Natural killer cell treated with Interleukin-12 subunit alpha and Interleukin-12 subunit beta and Interleukin-15 and Interleukin-18, amount 100 ng/mL, for 72 hours (primary cell): ENCODE results near the gene ZNHIT3. TPM values are rescaled to one million over a fixed set of nuclear protein-coding genes. Genes with fewer than 3 reads are reported as not detected.

ENCODE experiments used
- ATAC-seq, 2 donors: fragments of 150-1000 bp; cut with Tn5 transposase in 1 of 2; sonication (Bioruptor Pico), chemical (Tn5 transposase) in 1 of 2; 2 replicates each; pipeline ENCODE4 v1.10.0; 2021
- DNase-seq: peaks from one replicate; pipeline ENCODE4 v3.0.0; 2022; ENCODE audit warnings: low spot score
- H3K27ac Mint-ChIP-seq, 2 donors: 1 replicate in 1 of 2; 2 replicates in 1 of 2; pipeline ENCODE4 v1.8.0; 2022; ENCODE audit warnings: mixed read lengths in 2 of 2, mild to moderate bottlenecking in 1 of 2, moderate library complexity in 1 of 2
- H3K27me3 Mint-ChIP-seq, 2 donors: 1 replicate in 1 of 2; 2 replicates in 1 of 2; pipeline ENCODE4 v1.8.0; 2022; ENCODE audit warnings: mixed read lengths in 2 of 2
- H3K36me3 Mint-ChIP-seq: one replicate; pipeline ENCODE4 v1.8.0; 2022; ENCODE audit warnings: mixed read lengths
- H3K4me1 Mint-ChIP-seq, 2 donors: 1 replicate in 1 of 2; 2 replicates in 1 of 2; pipeline ENCODE4 v1.8.0; 2022; ENCODE audit warnings: low read depth in 2 of 2, mixed read lengths in 2 of 2, mild to moderate bottlenecking in 1 of 2
- H3K4me3 Mint-ChIP-seq: one replicate; pipeline ENCODE4 v1.8.0; 2022; ENCODE audit warnings: mixed read lengths
- H3K9me3 Mint-ChIP-seq: 2 replicates; pipeline ENCODE4 v1.8.0; 2022; ENCODE audit warnings: mixed read lengths
- total RNA-seq, 2 donors: library from RNA; stranded (reverse); gene quantifications; one replicate each; pipeline ENCODE4 v1.2.3, GENCODE V29; 2022

ZNHIT3 gene
- total RNA-seq, 2 donors from 2014 or later, result 36.8 to 38.1 TPM

DNA sequence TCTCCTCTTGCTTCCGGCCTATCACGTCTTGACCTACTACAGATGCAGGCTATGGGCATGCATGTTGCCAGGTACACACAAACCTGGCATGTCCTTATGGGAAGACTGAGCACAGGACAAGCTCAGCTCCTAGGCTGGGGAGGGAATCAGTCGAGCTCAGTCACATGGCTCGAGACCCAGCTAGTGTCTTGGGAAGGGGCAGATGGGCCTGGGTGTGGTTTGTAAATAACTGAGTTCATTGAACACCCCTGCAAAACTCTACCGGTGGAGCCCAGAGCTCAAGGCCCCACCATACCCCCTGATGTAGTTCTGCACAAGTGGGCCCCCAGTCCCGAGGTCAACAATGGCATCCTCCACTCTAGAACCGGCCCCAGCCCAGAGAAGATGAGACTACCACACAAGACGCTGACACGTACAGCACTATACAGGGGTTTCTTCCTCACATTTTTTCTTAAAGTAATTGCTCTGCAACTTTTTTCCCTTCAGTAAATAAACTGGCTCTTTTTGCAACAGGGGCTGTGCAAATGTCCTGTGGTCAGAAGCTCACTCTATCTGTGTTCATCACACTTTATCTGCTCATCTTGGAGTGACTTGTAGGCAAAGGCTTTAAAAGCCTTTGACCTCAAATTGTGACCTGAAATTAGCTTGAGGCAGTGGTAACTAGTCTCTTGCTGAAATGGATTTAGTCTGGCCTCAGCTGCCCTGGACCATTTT, 22.9 kb downstream of the ZNHIT3 start:
- Mint-ChIP-seq H3K9me3 (no peaks in the 10 kb centered on the region), H3K36me3 (peaks cover 5% of the 10 kb centered on the region), H3K4me3 (no peak overlapping the region), H3K27ac (no peak overlapping the region), H3K27me3 (no peaks in the 10 kb centered on the region), H3K4me1 (no peaks in the 10 kb centered on the region)
- DNase-seq (no peak), ATAC-seq (no peak)

DNA sequence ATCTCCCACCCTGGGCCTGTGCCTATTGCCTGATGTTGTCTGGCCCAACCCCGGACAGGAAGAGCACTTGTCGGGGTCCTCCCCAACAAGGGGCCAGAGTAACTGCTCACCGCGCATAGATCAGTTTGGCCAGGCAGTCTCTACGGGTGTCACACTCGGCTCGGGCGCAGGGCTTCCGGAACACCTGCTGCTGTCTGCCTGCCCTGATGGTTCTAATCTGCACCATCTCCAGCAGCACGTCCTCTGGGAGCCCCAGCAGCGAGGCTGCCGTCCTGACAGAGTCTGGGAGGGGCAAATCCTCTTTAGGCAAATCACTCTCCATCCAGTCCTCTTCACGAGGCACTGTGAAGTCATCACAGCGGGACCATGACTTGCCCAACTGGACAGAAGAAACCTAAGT, 24.2 kb downstream of the ZNHIT3 start:
- Mint-ChIP-seq H3K27me3 (no peaks in the 10 kb centered on the region), H3K27ac (no peak overlapping the region), H3K36me3 (peaks cover 3% of the 10 kb centered on the region), H3K4me3 (no peak overlapping the region), H3K4me1 (peaks cover 0 to 1% of the 10 kb centered on the region in 2 donors), H3K9me3 (no peaks in the 10 kb centered on the region)
- no peak for DNase-seq
- no peak for ATAC-seq

DNA sequence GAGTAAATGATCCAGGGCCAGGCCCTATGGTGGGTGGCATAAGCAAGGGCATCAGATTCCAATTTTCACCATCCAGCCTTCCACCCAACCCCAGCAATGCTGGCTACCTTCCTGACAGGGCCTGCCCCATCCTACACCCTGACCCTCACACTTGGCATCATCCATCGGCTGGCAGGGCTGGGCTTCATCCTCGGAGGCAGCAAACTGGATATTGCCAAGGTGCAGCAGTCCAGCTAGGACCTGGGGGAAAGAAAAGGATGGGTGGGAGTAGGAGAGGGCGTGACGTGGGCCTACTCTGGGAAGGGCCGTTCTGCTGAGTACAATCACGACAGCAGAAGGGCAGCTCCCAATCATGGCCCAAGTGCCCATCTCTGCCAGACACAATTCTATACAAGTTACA, 24.7 kb downstream of the ZNHIT3 start:
- Mint-ChIP-seq H3K36me3 (no peaks in the 10 kb centered on the region), H3K4me3 (no peak overlapping the region), H3K27me3 (no peaks in the 10 kb centered on the region), H3K4me1 (peaks cover 0 to 2% of the 10 kb centered on the region in 2 donors), H3K27ac (no peak overlapping the region), H3K9me3 (no peaks in the 10 kb centered on the region)
- no peak for DNase-seq
- ATAC-seq, result no peak

DNA sequence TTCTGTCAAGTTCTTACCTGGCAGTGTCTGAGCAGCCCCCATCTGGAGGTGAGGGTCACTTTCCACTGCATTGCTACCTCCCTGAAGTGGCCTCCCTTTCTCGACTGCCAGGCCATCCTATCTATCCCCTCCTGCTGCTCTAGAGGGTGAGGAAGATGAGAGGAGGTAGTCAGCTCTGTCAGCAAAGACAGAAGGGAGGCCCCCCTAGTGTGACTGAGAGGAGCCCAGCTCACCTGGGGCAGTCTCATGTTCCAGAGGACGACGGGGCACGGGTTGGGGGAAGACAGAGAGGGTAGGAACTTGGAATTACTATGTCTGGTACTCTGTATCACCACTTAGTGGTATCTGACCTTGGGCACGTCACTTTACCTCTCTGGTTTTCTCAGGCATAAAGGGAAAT, 26.2 kb downstream of the ZNHIT3 start:
- H3K36me3 Mint-ChIP-seq, result no peaks in the 10 kb centered on the region
- ATAC-seq (no peak), DNase-seq (no peak)
- no peaks in the 10 kb centered on the region for H3K9me3 Mint-ChIP-seq
- no peaks in the 10 kb centered on the region for H3K27me3 Mint-ChIP-seq
- H3K4me1 Mint-ChIP-seq, result peaks cover 0 to 2% of the 10 kb centered on the region in 2 donors
- H3K27ac Mint-ChIP-seq, result no peak overlapping the region
- H3K4me3 Mint-ChIP-seq, result no peak overlapping the region

DNA sequence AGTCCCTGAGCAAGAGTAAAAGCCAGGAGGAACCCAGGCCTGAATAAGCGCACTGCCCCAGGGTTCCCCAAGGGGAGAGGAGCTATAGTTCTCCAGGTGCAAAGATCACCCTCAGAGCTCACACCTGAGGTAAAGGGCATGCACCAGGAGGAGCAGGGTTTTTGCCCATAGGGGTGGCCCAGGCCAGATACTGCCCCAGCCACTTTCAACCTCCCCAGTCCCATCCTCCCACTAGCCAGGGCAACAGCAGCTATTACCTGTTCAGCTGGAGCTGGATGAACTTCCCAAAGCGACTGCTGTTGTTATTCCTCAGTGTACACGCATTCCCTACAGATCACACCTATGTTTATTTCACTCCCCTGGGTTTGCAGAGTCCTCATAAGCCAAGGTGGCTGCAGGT, 28.4 kb downstream of the ZNHIT3 start:
- H3K4me1 Mint-ChIP-seq, result peaks cover 0 to 2% of the 10 kb centered on the region in 2 donors
- H3K9me3 Mint-ChIP-seq, result no peaks in the 10 kb centered on the region
- H3K36me3 Mint-ChIP-seq, result peaks cover 7% of the 10 kb centered on the region
- H3K4me3 Mint-ChIP-seq, result no peak overlapping the region
- ATAC-seq (no peak), DNase-seq (no peak)
- H3K27ac Mint-ChIP-seq, result no peak overlapping the region
- H3K27me3 Mint-ChIP-seq, result no peaks in the 10 kb centered on the region

DNA sequence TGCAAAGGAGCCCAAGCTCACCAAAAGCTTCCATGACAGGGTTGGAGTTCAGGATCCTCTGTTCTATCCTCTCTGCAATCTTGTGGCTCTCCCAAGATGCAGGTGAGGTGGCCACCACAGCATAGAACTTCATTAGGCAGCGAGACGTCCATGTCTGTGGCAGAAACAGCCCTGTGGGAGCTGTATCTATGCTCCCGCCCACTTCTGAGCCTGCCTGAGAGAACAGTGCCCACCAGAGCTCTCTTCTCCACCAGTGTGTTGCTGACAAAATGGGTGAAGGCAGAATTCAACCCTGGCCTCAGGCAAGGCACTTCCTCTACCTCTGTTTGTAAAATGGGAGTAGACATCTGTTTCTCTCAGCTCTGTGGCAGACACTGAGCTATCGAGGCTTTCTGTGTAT, 29.4 kb downstream of the ZNHIT3 start:
- Mint-ChIP-seq H3K27ac (no peak overlapping the region), H3K4me1 (peaks cover 0 to 2% of the 10 kb centered on the region in 2 donors)

DNA sequence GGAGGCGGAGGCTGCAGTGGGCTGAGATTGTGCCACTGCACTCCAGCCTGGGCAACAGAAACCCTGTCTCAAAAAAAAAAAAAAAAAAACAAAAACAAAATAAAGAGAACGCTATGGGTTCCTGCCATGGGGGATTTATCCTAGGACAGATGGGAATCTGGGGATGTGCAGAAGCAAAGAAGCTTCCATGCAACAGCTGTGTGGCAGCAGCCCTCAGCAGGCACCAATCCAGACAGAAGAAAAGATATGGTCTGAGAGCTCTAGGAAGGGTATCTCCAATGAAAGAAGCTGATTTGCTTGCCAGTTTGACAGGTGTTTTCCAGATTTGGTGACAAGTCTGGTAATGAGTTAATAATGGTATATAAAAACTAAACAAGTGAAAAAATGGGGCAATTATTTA, 36.6 kb downstream of the ZNHIT3 start:
- DNase-seq, result no peak

More for the DNA sequence above, 29.4 kb downstream of the ZNHIT3 start:
- H3K27me3 Mint-ChIP-seq, result no peaks in the 10 kb centered on the region
- peaks cover 16% of the 10 kb centered on the region for H3K36me3 Mint-ChIP-seq
- DNase-seq (no peak), ATAC-seq (no peak)
- H3K9me3 Mint-ChIP-seq, result no peaks in the 10 kb centered on the region
- H3K4me3 Mint-ChIP-seq, result no peak overlapping the region

DNA sequence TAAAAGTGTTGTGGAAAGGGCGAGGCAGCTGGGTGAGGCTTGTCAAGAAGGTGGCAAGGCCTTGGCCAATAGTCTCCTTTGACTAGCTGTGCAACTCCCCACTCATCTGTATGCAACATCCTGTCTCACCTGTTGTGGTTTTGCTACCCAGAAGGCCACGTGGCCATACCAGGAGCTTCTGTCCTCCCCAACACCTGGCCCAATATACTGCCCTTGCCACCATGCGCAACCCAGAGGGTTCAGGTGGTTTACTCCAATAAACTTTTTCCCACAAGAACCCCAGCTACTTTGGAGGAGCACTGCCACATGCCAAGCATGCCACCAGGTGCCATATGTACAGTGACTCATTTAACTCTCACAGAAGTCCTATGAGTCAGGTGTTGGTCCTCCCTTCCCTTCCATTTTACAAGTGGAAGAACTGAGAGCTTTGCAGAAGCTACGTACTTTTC, 38.0 kb downstream of the ZNHIT3 start:
- no peak for DNase-seq
- no peaks in the 10 kb centered on the region for H3K9me3 Mint-ChIP-seq
- peaks cover 3 to 6% of the 10 kb centered on the region in 2 donors for H3K4me1 Mint-ChIP-seq
- no peak overlapping the region for H3K27ac Mint-ChIP-seq
- ATAC-seq, result no peak
- H3K27me3 Mint-ChIP-seq, result no peaks in the 10 kb centered on the region
- no peak overlapping the region for H3K4me3 Mint-ChIP-seq
- H3K36me3 Mint-ChIP-seq, result peaks cover 28% of the 10 kb centered on the region

More for the DNA sequence above, 36.6 kb downstream of the ZNHIT3 start:
- Mint-ChIP-seq H3K36me3 (peaks cover 31% of the 10 kb centered on the region), H3K4me1 (peaks cover 0 to 3% of the 10 kb centered on the region in 2 donors), H3K4me3 (no peak overlapping the region), H3K27me3 (no peaks in the 10 kb centered on the region), H3K9me3 (no peaks in the 10 kb centered on the region), H3K27ac (no peak overlapping the region)
- no peak for ATAC-seq

DNA sequence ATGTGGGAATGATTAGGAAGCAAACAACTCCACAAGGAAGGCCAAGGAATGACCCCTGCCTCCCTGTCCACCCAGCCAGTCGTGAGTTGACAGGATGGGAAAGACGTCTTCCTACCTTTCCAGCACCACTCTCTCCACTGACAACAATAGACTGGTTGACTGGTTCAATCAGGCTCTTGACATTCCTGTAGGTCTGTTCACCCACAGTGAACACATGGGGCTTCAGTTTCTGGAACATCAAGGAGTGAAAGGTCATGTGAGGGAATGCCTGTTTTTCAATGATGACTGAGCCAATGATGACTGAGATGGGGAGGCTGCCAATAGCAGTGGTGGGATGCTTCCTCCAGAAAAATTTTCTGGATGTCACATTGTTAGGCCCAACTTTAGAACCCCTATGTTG, 38.6 kb downstream of the ZNHIT3 start:
- H3K9me3 Mint-ChIP-seq, result no peaks in the 10 kb centered on the region
- H3K4me3 Mint-ChIP-seq, result no peak overlapping the region
- DNase-seq, result no peak
- no peak for ATAC-seq
- H3K4me1 Mint-ChIP-seq, result peaks cover 4 to 6% of the 10 kb centered on the region in 2 donors
- H3K27ac Mint-ChIP-seq, result peak overlapping the region in 1 of 2 donors; percentile 33
- no peaks in the 10 kb centered on the region for H3K27me3 Mint-ChIP-seq
- H3K36me3 Mint-ChIP-seq, result peaks cover 22% of the 10 kb centered on the region

DNA sequence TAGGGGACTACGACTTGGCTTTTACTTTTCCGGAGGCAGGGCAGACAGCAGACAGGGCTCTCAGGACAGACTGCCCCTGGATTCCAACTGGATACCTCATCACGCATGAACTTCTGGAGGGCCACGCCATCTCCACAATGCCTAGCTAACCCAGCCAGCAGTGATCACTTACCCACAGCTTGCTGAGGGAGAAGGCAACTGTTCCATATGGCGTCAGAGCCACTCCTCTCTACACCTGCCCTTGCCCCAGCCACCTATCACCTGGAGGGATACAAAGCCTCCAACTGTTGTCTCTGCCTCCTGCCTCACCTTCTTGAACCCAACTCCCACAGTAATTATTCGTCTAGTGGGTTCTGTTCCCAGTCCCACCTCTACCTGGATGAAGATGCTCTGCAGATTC, 39.4 kb downstream of the ZNHIT3 start:
- Mint-ChIP-seq H3K27ac (peak overlapping the region in 1 of 2 donors; percentile 33), H3K9me3 (no peaks in the 10 kb centered on the region)
- no peak for DNase-seq

DNA sequence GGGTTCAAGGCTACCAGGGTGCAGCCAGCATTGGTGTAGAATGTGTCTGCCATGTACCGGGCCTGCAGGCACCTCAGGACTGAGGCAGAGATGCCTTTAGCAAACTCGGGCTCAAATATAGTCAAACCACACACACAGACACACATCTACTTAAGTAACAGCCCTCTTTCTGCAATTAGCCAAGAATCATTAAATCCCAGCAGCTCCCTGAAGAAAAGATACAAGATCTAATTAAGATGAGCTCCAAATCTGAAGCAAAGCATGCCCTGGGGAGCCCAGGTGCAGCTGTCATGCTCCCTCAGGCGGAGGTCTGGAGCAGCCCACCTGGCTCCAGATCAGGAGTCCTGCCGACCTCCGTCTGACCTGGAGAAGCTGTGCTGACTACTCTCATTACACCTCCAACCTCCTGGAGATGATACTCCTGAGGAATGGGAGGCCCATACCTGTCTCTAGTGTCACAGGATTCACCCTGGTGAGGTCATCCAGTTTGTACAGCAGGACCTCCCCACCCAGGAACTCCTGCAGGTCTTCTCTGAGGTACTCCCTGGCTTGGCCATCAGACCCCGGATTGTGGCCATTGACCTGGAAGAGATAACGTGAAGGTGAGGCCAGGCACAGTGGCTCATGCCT, 41.3 kb downstream of the ZNHIT3 start:
- Mint-ChIP-seq H3K27me3 (no peaks in the 10 kb centered on the region), H3K4me3 (no peak overlapping the region), H3K4me1 (peaks cover 12 to 13% of the 10 kb centered on the region in 2 donors), H3K36me3 (peaks cover 14% of the 10 kb centered on the region), H3K27ac (no peak overlapping the region), H3K9me3 (no peaks in the 10 kb centered on the region)
- no peak for DNase-seq
- no peak for ATAC-seq

More for the DNA sequence above, 39.4 kb downstream of the ZNHIT3 start:
- Mint-ChIP-seq H3K4me3 (no peak overlapping the region), H3K4me1 (peaks cover 4 to 6% of the 10 kb centered on the region in 2 donors), H3K27me3 (no peaks in the 10 kb centered on the region), H3K36me3 (peaks cover 14% of the 10 kb centered on the region)
- ATAC-seq, result no peak

DNA sequence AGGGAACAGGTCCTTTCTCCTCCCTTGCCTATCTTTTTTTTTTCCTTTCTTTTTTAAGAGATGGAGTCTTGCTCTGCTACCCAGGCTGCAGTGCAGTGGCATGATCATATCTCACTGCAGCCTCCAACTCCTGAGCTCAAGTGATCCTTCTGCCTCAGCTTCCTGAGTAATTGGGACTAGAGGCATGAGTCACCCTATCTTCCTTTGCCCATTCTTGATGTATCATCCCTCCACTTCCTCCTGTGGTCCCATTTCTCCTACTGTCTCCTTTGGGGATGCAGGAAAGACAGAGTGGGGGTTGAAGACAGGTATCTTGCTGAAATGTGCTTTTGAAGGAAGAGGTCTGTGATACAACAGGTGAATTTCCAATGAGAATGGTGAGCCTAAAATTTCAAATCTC, 42.6 kb downstream of the ZNHIT3 start:
- no peaks in the 10 kb centered on the region for H3K27me3 Mint-ChIP-seq
- H3K4me1 Mint-ChIP-seq, result peaks cover 23 to 24% of the 10 kb centered on the region in 2 donors
- no peak overlapping the region for H3K27ac Mint-ChIP-seq
- no peak overlapping the region for H3K4me3 Mint-ChIP-seq
- DNase-seq (no peak), ATAC-seq (no peak)
- no peaks in the 10 kb centered on the region for H3K9me3 Mint-ChIP-seq
- peaks cover 18% of the 10 kb centered on the region for H3K36me3 Mint-ChIP-seq

DNA sequence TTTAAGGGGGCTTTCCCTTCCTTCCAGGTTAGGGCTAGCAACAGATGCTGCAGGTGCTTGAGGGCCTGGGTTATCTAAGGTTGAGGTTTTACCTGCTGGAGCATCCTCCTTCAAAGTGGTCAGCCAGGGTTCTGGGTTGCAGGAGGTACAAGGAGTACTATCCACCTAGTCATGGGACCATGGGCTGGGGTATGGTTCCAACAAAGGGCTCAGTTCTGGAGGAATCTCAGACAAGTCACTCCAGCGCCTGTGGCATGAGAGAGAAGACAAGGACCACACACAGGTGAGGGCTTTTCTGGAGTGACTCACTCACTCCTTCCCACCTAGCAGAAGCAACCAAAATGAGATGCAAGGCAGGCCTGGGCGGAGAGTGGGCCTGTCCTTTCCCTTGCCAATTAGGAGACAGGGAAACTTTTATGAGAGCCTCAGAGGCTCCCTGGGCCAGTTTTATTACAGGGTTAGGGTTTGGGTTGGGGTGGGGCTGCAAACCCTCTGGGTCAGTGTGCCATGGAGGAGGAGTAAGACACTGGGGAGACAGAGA, 46.0 kb downstream of the ZNHIT3 start:
- no peaks in the 10 kb centered on the region for H3K27me3 Mint-ChIP-seq
- peak overlapping the region; percentile 10 to 93 for H3K27ac Mint-ChIP-seq
- ATAC-seq (no peak), DNase-seq (no peak)
- H3K4me1 Mint-ChIP-seq, result peaks cover 24 to 33% of the 10 kb centered on the region in 2 donors
- peak overlapping the region; percentile 3 for H3K4me3 Mint-ChIP-seq
- H3K36me3 Mint-ChIP-seq, result peaks cover 4% of the 10 kb centered on the region
- no peaks in the 10 kb centered on the region for H3K9me3 Mint-ChIP-seq
